Retinal pigment epithelial cell (primary cell): Measurements from ENCODE around the gene CPS1.

Experiments used
- DNase-seq: peaks from one replicate; pipeline ENCODE4 v3.0.0-alpha.2; 2010; ENCODE audit warnings: low read depth
- H3K4me3 ChIP-seq: 2 replicates; pipeline ENCODE4 v1.5.1; 2011; ENCODE audit warnings: mild to moderate bottlenecking, low read length, control low read depth, moderate library complexity
- TF ChIP-seq, protein P1 (sequence below): conservative IDR thresholded peaks from 2 replicates; pipeline ENCODE4 v1.5.1; 2011; ENCODE audit warnings: low read depth, low read length, control low read depth, inconsistent platforms

The CPS1 gene

DNA sequence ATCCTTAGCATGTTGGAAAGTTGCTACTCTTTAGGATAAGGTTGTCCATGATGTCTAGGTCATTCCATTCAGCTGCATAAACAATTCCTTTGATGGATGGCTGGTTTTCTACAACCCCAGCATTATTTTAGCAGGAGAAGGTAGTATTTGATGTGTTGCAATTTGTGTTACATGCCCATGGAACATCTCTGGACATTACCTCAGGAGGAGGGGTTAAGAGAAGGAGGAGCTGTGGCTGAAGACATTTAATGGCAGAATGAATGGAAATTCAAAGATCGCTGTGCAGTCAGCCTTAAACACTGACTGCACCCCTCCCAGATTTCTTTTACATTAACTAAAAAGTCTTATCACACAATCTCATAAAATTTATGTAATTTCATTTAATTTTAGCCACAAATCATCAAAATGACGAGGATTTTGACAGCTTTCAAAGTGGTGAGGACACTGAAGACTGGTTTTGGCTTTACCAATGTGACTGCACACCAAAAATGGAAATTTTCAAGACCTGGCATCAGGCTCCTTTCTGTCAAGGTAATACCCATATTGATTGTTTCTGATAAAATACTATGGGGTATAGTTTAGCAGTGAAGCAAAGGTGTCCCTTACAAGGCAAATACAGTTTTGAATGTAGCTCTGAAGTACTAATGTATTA, at the start of gene CPS1:
Gene CPS1 (plus strand): TSS at position 271 of the 652 bp plus-strand sequence. CDS start 135 bp downstream, at position 406.
- no peak within 1 kb of the TSS for H3K4me3 ChIP-seq
- TF ChIP-seq, protein P1, sequence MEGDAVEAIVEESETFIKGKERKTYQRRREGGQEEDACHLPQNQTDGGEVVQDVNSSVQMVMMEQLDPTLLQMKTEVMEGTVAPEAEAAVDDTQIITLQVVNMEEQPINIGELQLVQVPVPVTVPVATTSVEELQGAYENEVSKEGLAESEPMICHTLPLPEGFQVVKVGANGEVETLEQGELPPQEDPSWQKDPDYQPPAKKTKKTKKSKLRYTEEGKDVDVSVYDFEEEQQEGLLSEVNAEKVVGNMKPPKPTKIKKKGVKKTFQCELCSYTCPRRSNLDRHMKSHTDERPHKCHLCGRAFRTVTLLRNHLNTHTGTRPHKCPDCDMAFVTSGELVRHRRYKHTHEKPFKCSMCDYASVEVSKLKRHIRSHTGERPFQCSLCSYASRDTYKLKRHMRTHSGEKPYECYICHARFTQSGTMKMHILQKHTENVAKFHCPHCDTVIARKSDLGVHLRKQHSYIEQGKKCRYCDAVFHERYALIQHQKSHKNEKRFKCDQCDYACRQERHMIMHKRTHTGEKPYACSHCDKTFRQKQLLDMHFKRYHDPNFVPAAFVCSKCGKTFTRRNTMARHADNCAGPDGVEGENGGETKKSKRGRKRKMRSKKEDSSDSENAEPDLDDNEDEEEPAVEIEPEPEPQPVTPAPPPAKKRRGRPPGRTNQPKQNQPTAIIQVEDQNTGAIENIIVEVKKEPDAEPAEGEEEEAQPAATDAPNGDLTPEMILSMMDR = no peak
- DNase-seq = no peak

DNA sequence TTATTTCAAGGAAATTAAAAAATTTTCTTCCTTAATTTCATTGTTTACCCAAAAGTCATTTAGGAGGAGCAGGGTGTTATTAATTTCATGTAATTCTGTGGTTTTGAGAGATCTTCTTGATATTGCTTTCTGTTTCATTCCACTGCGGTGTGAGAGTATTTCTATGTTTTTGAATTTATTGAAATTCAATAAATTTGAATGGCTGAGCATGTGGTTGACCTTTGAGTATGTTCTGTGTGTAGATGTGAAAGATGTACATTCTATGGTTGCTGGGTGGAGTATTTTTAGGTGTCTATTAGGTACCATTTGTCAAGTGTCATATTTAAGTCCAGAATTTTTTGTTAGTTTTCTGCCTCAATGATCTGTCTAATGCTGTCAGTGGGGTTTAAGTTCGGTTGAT, 40.5 kb upstream of the CPS1 start:
- H3K4me3 ChIP-seq = no peak overlapping the region
- no peak for DNase-seq
- TF ChIP-seq, protein P1 = no peak

GRCh38 chr2:210517264-210517663, 39.1 kb upstream of the CPS1 start:
- no peak overlapping the region for H3K4me3 ChIP-seq
- DNase-seq = no peak
- TF ChIP-seq, protein P1 = no peak

GRCh38 chr2:210519594-210519993, 36.8 kb upstream of the CPS1 start:
- DNase-seq = no peak
- TF ChIP-seq, protein P1 = no peak
- H3K4me3 ChIP-seq = no peak overlapping the region

- no peak for DNase-seq
- TF ChIP-seq, protein P1 = no peak
- H3K4me3 ChIP-seq = no peak overlapping the region
Observed at GRCh38 chr2:210522399-210522798, 34.0 kb upstream of the CPS1 start.

- DNase-seq = no peak
- TF ChIP-seq, protein P1 = no peak
- H3K4me3 ChIP-seq = no peak overlapping the region
Observed at GRCh38 chr2:210523650-210524289, 32.6 kb upstream of the CPS1 start.

- no peak overlapping the region for H3K4me3 ChIP-seq
- DNase-seq = no peak
- TF ChIP-seq, protein P1 = no peak
Observed at GRCh38 chr2:210524533-210524932, 31.9 kb upstream of the CPS1 start.
